ENCODE results near the gene FIBP. TPM values are rescaled to one million over a fixed set of nuclear protein-coding genes. Genes with fewer than 3 reads are reported as not detected.

FIBP gene
- total RNA-seq, 4 donors from 2014 or later, result 53.4 to 82.6 (median 75.9) TPM

DNA sequence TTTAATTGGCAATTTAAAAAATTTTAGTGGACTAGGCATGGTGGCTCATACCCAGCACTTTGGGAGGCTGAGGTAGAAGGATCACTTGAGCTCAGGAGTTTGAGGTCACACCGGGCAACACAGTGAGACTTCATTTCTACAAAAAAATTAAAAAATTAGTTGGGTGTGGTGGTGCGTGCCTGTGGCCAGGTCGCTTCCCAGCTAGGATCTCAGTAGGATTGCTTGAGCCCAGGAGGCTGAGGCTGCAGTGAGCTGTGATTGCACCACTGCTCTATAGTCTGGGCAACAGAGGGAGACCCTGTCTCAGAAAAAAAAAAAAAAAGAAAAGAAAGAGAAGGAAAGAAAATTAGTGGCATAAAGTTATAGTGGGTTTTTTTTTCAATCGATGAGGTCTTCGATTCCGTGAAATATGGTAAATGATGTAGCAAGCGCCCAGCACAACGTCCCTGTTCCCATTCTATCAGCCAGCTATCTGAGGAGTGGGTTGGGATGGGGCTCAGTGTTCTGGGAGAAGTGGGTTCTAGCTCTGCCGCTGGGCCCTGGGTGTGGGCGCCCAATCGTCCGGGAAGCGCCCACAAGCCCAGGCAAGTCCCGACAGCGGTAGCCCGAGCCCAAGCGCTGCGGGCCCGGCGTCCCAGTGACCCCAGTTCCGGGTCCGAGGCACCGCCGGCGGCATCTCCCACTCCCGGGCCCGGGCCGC, 10.5 kb upstream of the FIBP start:
- peaks cover 21% of the 10 kb centered on the region for H3K27me3 ChIP-seq
- in situ Hi-C loops (cut with MboI; ENCODE audit: low pct_ligation_motif_present in 1 of 4, low pct_unique_long_range_greater_than_20kb in 1 of 4, low sequenced_read_pairs in 3 of 4), result loop anchor here in 2 of 4 donors (25.0 kb wide), 1 partner anchor 88 kb away; no protein-coding TSS in a partner anchor
- TF ChIP-seq CTCF (IDR thresholded peaks at IDR 0.05) (no peak), EP300 (IDR thresholded peaks at IDR 0.05; ENCODE audit: low read depth) (no peak), POLR2A (IDR thresholded peaks at IDR 0.05) (no peak), POLR2AphosphoS5 (IDR thresholded peaks at IDR 0.05) (no peak)
- peaks cover 6 to 30% (median 20%) of the 10 kb centered on the region in 4 donors for H3K4me1 ChIP-seq
- peak overlapping the region in 3 of 4 donors; percentile 44 to 61 (median 60) for H3K4me3 ChIP-seq
- intact Hi-C loops (cut with DNase I; ENCODE audit: low total_unique reads), result no loop called here
- no peak for DNase-seq
- WGBS, 2 donors (ENCODE audit: low coverage in 1 of 2), result 36 to 80% methylated on average over 8 to 20 of the region's 28 CpGs
- H3K36me3 ChIP-seq, result no peaks in the 10 kb centered on the region
- peak overlapping the region in 2 of 4 donors; percentile 70 to 78 for H3K27ac ChIP-seq
- H3K9me3 ChIP-seq, result no peaks in the 10 kb centered on the region

GRCh38 chr11:65897020-65897471, 8.8 kb upstream of the FIBP start:
- in situ Hi-C loops (cut with MboI; ENCODE audit: low pct_ligation_motif_present in 1 of 4, low pct_unique_long_range_greater_than_20kb in 1 of 4, low sequenced_read_pairs in 3 of 4) (loop anchor here in 2 of 4 donors (25.0 kb wide), 1 partner anchor 90 kb away; no protein-coding TSS in a partner anchor), intact Hi-C loops (cut with DNase I; ENCODE audit: low total_unique reads) (no loop called here)
- Histone ChIP-seq H3K4me1 (peaks cover 24 to 48% (median 36%) of the 10 kb centered on the region in 4 donors), H3K9me3 (no peaks in the 10 kb centered on the region), H3K27me3 (peaks cover 21% of the 10 kb centered on the region), H3K4me3 (no peak overlapping the region), H3K36me3 (no peaks in the 10 kb centered on the region), H3K27ac (no peak overlapping the region)
- 88 to 96% methylated on average over 3 to 4 of the region's 4 CpGs for WGBS, 2 donors (ENCODE audit: low coverage in 1 of 2)
- no peak for TF ChIP-seq EP300 (IDR thresholded peaks at IDR 0.05; ENCODE audit: low read depth)
- no peak for TF ChIP-seq POLR2A (IDR thresholded peaks at IDR 0.05)
- no peak for TF ChIP-seq POLR2AphosphoS5 (IDR thresholded peaks at IDR 0.05)
- no peak for TF ChIP-seq CTCF (IDR thresholded peaks at IDR 0.05)
- DNase-seq, result no peak

DNA sequence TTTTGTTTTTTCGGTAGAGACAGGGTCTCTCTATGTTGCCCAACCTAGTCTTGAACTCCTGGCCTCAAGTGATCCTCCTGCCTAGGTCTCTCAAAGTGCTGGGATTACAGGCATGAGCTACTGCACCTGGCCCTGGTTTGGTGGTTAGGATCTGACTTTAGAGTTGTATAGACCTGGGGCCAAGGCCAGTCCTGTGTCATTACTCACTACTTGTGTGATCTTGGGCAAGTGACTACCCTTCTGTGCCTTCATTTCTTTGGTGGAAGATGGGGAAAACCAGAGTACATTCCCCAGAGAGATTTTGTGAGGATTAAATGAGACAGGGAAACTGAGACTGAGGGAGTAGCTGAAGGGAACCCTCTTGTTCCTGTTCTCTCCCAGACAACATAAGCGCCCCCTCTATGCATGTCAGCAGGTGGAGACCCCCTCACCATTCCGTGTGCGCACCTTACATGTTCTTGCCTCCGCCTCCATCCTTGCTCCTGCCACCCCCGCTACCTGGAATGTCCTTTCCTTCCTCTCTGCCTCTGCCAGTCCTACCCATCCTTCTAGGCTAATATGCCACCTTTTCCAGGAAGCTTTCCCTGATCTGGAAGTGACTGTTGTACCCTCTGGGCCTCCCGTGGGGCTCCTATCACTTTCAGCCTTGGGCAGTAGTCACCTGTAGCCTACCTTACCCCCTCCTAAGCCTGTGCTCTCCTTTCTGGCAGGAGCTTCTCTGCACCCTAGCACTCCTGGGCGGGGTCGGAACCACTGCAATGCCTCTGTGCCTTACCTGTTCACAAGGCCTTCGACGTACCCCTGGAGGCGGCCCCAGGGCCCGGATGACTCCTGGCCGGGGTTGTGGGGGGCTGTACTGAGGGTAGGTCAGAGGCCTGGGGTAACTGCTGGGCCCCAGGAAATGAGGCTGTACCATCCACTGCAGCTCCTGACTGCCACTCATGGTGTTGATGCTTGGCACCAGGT, 8.0 kb upstream of the FIBP start:
- Histone ChIP-seq H3K4me1 (peaks cover 29 to 55% (median 43%) of the 10 kb centered on the region in 4 donors), H3K4me3 (no peak overlapping the region), H3K27me3 (peaks cover 21% of the 10 kb centered on the region), H3K27ac (no peak overlapping the region), H3K36me3 (no peaks in the 10 kb centered on the region), H3K9me3 (no peaks in the 10 kb centered on the region)
- TF ChIP-seq POLR2A (IDR thresholded peaks at IDR 0.05) (no peak), CTCF (IDR thresholded peaks at IDR 0.05) (no peak), EP300 (IDR thresholded peaks at IDR 0.05; ENCODE audit: low read depth) (no peak), POLR2AphosphoS5 (IDR thresholded peaks at IDR 0.05) (no peak)
- no peak for DNase-seq
- intact Hi-C loops (cut with DNase I; ENCODE audit: low total_unique reads) (no loop called here), in situ Hi-C loops (cut with MboI; ENCODE audit: low pct_ligation_motif_present in 1 of 4, low pct_unique_long_range_greater_than_20kb in 1 of 4, low sequenced_read_pairs in 3 of 4) (loop anchor here in 2 of 4 donors (25.0 kb wide), 1 partner anchor 91 kb away; no protein-coding TSS in a partner anchor)
- WGBS, 2 donors (ENCODE audit: low coverage in 1 of 2), result 90 to 92% methylated on average over 5 to 14 of the region's 14 CpGs
